Panc1 (cell line): Measurements from ENCODE around the gene PGGHG.

Experiments used
- POLR2AphosphoS5 ChIP-seq: IDR thresholded peaks from 2 replicates; pipeline ENCODE4 v1.6.1; 2012; ENCODE audit warnings: mild to moderate bottlenecking, low read depth, low read length, moderate library complexity
- REST ChIP-seq, 2 experiments: IDR thresholded peaks; 2 replicates each; pipeline ENCODE4 v1.6.1; 2011 to 2012; ENCODE audit warnings: low read depth in 2 of 2, control low read depth in 1 of 2, low read length in 1 of 2, mild to moderate bottlenecking in 1 of 2, moderate library complexity in 1 of 2; ENCODE audit not compliant: insufficient read depth in 1 of 2
- TF ChIP-seq, protein P1 (sequence below): fragments of 450-650 bp; IDR thresholded peaks from 2 replicates; pipeline ENCODE4 v1.5.1; 2017; ENCODE audit warnings: mild to moderate bottlenecking

DNA sequence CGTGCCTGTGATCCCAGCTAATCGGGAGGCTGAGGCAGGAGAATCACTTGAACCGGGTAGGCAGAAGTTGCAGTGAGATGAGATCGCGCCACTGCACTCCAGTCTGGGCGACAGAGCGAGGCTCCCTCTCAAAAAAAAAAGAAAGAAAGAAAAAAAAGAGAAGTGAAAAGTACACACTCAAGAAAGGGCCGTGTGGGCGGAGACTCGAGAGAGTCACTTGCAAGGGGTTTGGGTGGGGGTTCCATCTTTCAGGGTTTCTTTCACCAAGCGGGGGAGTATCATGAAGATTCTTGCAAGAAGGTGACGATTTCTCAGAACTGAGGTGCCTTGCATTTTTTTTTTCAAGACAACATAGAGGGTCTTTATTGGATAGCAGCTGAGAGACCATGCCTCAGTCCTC lies 14.4 kb downstream of the PGGHG start:
- TF ChIP-seq, protein P1, sequence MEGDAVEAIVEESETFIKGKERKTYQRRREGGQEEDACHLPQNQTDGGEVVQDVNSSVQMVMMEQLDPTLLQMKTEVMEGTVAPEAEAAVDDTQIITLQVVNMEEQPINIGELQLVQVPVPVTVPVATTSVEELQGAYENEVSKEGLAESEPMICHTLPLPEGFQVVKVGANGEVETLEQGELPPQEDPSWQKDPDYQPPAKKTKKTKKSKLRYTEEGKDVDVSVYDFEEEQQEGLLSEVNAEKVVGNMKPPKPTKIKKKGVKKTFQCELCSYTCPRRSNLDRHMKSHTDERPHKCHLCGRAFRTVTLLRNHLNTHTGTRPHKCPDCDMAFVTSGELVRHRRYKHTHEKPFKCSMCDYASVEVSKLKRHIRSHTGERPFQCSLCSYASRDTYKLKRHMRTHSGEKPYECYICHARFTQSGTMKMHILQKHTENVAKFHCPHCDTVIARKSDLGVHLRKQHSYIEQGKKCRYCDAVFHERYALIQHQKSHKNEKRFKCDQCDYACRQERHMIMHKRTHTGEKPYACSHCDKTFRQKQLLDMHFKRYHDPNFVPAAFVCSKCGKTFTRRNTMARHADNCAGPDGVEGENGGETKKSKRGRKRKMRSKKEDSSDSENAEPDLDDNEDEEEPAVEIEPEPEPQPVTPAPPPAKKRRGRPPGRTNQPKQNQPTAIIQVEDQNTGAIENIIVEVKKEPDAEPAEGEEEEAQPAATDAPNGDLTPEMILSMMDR = no peak
- TF ChIP-seq POLR2AphosphoS5 (no peak), REST (IDR thresholded peaks at IDR 0.05; ENCODE audit: insufficient read depth in 1 of 2, low read depth in 2 of 2, low read length in 1 of 2) (no peak)
